Measurements from ENCODE around the gene RPS2.

Gene RPS2

DNA sequence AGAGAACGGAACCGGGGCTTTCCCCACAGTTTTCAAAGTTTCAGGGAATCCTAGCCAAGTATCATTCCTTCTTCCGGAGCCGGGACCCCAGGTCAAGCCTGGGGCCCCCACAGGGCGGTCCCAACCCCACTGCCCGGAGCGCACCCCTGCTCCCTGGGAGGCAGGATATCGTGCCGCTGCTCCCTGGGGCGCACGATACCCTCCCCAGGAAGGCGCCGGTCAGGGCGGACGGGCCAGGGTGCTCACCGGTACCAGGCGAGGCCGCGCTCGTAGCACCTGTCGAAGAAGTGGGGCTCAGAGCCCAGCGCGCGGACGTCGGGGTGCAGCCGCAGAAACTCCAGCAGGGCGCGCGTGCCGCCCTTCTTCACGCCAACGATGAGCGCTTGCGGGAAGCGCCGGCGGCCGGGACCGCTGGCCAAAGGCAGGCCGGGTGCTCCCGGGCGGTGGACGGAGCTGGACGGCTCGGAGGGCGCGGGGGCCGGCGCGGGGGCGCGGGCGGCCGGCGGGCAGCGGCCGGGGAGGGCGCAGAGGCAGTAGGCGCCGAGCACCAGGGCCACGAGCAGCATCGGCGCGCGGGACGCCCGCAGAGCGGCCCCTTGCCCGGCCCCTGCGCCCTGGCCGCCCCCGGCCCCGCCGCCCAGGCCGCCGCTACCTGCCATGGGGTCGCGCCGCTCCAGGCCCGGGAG lies 46.8 kb downstream of the RPS2 start:
- no peak for DNase-seq

DNA sequence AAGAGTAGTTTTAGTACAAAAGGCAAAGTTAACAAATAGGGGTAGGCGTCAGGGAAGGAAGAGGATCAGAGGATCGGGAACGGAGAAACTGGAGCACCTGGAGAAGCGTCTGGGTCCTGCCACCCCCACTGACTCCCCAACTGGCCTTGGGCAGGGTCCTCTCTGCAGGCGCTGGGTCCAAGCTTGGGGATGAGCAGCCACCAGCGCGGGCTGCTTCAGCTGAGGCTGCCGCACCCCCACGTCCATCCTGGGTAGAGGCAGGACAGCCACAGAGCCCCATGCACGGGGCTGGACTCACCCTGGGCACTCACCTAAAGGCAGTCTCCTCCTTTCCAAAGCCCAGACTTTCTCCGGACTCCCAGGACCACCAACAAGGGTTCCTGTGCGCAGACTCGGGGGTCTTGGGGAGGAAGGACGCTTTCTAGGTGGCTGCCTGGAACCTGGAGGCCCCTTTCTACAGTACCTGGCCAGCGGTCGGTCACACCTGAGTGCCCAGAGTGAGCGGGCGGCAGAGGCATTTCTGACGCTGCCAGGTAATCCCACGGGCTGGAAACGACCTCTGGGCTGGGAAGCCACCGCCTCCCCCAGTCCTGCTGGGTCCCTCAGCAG lies 47.5 kb downstream of the RPS2 start:
- DNase-seq = no peak

DNA sequence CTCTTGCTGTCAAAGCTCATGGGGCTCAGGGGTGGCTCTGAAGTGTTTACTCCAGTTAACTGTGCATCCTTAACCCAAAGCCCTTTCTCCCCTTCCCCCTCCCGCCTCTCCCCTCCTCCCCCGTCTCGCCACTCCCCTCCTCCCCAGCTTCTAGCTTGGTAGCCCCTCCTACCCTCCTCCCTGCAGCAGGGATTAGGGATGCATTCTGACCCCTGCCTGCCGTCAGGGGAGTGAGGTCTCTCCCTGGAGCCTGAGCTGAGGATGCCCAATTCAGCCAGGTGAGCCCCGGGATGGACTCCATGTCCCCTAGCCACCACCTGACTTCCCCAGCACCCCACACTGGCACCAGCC lies 48.0 kb downstream of the RPS2 start:
- no peak for DNase-seq

DNA sequence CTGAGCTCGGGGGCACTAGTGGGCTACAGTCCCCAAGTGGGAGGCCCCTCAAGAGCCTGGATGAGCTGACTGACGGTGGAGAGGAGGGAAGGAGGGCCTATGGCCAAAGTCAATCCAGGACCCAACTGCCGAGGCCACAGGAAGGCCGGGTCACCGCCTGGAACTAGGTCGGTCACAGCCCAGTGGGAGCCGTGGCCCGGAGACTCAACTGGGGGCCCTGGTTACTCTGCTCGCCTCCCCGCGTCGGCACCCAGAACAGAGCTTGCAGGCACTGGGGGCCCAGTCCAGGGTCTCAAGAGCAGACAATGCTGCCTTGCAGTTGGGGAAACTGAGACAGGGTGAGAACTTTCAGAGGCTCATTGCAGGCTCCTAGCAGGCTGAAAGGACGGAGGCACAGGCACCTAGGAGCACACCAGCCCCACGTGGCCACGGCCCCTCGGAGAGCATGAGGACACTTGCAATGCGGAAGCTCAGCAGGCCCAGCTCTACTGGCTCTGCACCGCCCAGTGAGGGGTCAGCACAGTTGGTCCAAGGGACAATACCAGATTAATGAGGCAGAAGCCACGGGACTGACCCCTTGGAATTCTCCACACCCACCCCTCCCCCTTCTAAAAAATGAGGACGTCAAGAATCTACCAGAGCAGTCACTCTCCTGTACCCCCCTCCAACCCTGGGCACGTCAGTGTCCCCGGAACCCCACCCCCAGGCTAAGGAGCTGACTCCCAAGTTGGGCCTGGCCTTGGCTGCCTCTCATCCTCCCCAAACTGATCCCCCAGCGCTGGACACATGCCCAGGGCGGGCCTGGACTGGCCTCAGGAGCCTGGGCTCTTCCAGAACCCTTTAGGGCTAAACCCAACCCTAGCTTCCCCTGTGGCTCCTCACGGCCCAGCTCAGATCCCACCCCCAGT lies 48.6 kb downstream of the RPS2 start:
- DNase-seq = no peak

DNA sequence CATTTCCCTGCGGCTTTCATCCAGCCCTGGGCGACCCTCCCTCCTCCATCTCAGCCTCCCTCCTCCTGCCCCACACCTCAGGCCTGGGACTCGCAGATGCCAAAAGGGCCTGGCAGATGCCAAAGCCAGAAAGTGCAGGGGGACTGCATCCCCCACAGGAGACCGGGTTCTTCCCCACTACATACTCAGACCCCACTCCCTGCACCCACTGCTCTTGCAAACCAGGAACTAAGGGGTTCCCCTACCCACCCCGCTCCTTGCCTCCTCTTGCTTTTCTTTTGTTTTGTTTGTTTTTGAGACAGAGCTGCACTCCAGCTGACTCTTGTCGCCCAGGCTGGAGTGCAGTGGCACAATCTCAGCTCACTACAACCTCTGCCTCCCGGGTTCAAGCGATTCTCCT lies 49.6 kb downstream of the RPS2 start:
- DNase-seq = no peak

DNA sequence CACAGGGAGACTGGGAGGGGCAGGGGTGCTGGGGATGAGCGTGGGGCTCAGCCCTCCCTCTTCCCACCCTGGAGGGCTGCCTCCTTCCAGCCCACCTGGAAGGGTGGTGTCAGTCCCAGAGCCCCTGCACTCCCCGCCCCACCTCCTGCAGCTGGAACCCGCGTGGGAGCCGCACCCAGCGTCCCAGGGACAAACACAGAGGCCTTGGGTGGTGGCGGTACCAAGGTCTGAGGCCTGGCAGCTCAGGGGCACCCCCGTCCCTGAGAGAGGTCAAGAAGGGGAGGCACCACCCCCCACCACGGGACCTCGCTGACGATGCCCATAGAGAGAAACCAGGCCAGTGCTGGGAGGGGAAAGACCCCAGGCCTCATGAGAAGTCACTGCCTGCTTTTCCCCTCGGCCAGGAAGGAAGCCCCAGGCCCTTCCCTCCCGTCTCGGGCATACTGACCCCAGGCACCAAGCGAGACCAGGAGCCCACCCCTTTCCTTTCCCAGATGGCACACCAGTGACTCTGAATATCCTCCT lies 50.5 kb downstream of the RPS2 start:
- no peak for DNase-seq

DNA sequence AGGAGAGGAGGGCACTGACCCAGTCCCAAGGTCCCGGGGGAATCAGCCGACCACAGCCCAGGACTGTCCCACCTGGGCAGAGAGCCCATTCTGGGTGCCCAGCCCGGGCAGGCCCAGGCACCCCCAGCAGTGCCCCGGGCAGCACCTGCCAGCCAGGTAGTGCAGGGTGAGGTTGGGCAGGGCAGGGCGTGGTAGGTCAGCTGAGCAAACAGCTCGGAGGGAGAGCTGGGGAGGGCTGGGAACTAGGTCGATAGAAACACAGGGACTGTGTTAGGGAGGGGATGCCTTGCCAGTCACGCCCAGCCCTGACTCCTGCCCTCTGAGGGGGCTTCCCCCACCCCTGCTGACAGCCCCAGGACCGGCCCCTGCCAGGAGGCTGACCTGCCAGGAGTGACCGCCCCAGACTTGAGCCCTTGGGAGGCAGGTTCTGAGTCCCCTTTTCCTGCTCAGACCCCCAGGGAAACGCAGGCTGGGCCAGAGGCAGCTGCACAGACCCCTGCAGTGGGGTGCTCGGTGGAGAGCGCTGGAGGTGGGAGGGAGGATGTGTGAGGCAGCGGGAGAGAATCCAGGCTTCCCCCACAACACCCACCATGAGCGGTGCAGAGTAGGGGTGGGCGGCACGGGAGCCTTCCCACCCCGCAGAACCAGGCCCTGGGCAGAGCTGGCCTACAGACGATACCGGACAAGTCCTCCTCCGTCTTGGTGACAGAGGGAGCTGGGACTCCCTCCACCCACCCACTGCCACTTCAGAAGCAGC lies 51.1 kb downstream of the RPS2 start:
- no peak for DNase-seq

DNA sequence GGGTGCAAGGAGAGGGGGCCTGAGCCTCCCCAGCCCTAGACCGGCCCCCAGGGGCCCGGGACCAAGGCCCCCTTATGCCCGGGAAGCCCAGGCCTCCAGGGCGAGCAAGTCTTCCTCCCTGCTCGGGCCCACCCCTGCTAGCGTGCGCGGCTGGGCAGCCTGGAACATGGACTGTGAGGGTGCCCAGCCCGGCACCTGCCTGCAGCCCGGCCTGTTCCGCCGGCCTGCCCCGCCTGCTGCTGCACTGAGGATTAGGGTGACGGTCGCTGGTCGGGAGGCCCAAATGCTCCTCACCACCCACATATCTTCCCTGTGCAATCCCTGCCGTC lies 52.4 kb downstream of the RPS2 start:
- no peak for DNase-seq

Data from SW 1271 (cell line).